HG03280 (cell line): Measurements from ENCODE around the gene CCL5.
"Not testable (repeated sequence)": the region's sequence is repeated elsewhere in the genome, so short reads cannot be mapped to it uniquely, and the experiment has no call there.

ENCODE experiments used
- ATAC-seq: cut with Tn5 transposase; IDR thresholded peaks from one replicate; pipeline ENCODE4 v1.9.1; 2021; ENCODE audit warnings: mild to moderate bottlenecking, moderate library complexity; ENCODE audit not compliant: unreplicated experiment

Gene CCL5

DNA sequence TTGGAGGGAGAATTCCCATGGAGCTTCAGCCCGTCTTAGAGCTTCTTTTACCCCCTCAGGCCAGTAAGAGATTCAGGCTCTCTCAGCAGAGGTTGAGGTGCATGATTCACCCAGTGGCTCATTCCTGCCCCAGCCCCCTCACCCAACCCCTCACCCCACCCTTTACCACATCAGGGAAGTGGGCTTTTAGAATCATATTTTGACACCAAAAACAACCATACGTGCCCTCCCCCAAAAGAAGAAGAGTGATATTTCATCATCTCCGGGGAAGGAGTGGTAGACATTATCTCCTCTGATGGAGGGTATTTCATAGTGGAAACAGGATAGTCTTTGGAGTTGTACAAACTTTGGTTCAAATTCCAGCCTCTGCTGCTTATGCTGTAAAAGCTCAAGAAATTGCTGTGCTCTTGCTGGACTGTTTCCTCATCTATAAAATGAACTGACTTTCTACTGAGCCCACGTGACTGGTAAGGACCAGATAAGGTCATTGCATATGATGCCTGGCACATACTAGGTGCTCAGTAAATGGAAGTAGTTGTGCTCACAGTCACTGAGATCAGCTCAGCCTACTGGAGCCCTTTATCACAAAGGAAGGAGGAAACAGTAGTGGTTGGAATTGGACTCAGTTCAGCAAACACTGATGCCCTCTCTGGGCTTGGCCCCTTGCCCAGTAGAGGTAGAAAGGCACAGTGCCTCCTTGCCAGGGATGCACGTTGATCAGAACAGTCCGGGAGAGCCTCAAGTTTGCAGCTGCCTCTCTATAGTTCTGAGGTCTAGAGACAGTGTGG, 18.3 kb upstream of the CCL5 start:
- no peak for ATAC-seq

DNA sequence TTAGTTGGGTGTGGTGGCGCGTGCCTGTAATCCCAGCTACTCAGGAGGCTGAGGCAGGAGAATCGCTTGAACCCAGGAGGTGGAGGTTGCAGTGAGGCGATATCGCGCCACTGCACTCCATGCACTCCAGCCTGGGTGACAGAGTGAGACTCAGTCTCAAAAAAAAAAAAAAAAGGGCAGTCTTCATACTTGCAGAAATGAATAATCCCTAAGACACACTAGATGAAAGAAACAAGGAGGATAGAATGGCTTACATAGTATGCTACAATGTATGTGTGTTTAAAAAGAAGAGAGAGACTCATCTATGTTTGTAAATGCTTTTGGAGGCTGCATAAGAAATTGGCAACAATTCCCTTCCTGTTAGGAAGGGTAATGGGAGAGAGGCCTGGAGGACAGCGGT, 17.6 kb upstream of the CCL5 start:
- not testable (repeated sequence) for ATAC-seq

DNA sequence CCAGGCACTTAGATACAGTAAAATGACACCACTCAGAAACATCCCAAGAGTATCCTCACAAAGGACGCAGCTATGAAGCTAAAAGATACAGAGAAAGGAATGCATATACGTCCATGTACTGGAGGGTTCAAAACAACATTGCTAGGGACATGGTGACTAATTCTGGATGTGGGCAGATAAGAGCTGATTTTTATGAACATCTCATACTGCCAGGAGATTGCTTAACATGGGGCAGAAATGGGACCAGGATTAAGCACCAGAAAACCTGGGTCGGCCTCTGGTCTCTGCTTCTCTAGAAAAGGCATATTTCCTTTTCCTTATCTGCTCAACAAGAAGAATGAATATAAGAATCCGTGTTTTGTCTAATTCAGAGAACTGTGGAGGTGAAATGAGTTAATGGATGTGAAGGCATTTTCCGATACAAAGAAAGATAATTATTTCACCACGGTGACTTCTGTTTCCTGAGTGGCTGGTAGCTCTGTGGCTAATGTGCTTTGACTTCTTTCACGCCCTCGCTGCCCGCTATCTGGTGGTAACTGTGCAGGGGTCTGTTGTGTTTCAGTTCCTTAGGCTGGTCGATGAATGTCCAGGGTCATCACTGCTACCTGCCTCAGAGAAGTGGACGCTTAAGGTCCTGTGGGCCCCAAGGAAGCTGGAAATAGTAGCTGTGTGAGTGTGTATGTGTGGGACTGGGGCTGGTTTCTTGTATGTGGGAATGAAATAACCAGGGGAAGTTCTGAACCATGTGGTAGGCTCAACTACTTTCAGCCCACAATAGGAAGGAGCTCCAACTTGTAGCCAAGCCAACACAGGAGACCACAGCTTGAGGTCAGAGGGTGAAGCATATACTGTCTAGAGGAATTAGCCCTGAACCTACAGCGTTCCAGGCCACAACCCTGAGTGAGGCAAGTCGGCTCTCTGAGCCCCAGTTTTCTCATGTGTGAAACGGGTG, 15.8 kb upstream of the CCL5 start:
- no peak for ATAC-seq

DNA sequence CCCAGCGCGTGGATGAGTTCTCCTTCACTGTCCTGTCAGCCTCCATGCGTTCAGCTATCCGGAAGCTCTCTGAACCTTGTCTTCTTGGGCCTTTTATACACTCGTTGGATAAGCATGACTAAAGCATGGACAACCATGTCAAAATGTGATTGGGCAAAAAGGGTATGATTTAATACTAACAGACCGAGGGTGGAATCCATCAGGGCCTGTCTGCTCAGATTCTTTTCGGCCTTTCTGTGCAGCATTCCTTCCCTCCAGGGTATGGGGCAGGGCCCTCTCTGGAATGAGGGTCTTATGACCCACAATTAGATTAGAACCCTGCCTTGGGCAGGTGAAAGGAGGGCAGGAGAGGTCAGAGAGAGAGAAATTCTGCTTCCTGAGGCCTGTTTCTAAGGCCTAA, 14.0 kb upstream of the CCL5 start:
- no peak for ATAC-seq

DNA sequence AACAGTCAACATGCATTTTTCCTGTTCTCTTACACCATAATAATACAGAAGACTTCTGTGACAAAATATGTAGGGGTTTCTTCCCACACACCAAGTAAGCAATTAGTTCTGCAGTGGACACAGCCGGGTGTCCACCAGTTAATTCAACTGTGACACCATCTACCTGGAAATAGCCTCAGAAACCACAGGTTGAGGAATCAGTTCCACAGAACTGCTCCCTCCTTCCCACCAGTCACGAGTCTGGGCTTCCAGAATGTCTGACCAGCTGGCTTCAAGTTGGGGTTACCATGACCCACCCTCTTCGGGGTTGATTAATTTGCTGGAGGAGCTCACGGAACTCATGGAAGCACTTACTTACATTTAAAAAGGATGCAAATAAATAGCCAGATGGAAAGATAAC, 13.6 kb upstream of the CCL5 start:
- ATAC-seq = no peak

DNA sequence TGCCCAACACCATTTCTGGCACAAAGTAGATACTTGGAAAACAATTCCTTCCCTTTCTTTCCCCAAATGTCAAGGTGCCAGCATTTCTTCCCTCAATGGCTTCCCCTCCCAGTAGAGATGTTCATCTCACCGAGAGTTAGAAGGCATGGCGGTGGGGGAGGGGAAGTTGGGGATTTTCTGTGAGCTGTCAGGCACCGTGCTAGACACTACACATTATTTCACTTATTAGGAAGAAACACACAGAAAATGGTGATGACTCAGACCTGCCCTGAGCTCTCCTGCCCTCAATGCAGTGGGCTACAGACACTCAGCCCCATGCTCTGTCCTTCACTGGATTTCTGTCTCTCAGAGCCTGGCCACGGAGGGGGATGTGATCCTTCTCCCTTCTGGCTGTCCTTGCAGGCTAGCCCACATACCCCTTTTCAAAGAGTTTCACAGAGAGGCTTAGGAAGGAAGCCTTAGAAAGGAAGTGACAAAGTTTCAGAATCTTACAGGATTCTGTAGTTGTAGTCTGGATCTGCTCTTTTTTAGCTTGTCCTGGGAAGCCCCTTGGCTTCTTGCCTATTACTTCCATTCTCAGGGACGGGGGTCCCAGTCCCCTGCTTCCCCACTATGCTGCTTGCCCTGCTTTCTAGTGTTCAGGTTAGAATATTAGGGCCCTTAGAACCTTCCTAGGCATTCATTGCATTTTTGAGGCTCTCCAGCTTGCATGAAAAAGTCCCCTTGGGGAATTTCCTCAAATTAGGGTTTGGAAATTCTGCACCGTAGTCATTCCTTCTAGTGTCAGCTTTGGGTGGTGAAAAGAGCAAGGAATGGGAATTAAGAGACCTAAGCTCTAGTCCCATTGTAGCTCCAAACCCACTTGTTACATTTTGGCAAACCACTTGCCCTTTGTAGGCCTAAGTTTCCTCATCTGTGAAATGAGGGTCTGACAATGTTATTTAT, 12.2 kb upstream of the CCL5 start:
- no peak for ATAC-seq

DNA sequence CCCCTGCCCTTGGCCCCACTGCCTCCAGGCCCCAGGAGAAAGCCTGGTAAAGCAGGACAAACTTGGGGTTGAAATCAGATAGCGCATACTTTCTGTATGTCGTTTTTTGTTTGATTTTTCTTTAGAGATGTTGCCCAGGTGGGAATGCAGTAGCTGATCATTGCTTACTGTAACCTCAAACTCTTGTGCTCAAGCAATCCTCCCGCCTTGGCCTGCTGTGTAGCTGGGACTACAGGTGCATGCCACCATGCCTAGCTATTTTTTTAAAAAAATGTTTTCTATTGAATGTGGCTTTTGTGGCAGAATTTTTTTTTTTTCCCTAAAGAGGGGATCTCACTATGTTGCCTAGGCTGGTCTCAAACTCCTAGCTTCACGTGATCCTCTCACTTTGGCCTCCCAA, 11.1 kb upstream of the CCL5 start:
- no peak for ATAC-seq

DNA sequence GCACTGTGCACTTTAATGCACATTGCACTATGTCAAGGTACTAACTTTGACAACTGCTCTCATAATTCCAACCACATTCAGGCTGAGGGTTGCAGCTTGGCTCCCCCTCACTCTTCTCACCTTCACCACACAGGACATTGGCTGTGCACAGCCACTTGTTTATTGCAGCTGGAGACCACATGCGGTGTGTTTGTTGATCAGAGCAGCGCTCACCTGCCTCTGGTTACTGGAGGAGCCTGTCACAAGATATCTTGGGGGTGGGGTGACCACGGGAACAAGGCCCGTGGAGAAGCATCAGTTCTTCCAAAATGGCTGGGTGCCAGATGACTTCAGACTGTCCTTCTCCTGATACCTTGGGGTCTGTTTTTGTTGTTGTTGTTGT, 10.6 kb upstream of the CCL5 start:
- ATAC-seq = no peak

DNA sequence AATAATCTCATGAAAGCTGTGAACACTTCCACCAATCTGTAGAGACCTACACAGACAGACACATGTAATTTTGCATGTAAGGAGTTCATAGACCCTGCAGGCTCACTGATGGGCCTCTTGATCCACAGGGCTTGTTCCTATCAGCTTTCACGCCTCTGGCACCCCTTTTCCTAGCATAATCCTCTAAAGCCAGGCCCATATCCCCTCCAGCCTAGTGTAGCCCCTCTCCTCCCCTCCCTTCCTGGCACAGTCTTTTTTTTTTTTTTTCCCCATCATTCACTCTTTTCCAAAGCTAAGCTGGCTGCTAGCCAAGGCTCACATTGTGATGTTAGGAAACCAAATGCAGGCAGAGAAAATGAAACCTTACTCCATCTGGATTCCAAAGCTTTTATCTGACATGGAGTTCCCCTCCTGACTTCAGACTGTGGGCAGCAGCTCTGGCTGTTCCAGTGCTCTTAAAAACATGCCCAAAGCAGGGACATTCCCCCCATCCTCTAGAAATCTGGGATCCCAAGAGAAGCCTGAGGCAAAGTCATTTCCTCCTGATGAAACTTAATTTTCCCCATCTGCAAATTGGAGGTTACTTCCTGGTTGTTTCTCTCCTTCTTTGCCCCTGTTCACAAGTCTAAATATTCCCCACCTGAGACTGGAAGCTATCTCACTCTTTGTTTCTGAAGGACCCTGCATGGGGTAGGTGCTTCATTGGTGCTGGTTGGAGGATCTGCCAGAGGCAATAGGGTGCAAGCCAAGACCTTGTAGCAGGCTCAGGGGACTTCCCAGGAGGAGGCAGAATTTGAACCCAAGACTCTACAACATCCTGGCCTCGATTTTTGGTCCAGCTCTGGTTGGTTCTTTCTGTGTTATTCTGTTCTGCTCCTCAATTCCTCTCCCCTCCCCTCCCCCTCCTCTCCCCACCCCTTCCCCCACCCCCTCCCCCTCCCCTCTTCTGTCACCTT, 9.9 kb upstream of the CCL5 start:
- no peak for ATAC-seq

DNA sequence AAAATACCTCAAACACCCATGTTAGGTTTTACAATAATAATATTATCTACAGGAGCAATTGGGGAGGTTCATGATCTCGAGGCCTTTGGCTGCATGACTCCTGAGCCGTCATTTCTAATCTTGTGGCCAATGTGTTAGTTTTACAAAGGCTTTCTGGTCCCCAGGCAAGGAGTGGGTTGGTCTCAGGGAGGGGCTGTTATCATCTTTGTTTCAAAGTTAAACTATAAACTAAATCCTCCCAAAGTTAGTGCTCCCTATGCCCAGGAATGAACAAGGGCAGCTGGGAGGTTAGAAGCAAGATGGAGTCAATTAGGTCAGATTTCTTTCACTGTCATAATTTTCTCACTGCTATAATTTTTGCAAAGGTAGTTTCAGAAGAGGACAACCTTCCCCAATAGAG, 9.1 kb upstream of the CCL5 start:
- ATAC-seq = no peak

DNA sequence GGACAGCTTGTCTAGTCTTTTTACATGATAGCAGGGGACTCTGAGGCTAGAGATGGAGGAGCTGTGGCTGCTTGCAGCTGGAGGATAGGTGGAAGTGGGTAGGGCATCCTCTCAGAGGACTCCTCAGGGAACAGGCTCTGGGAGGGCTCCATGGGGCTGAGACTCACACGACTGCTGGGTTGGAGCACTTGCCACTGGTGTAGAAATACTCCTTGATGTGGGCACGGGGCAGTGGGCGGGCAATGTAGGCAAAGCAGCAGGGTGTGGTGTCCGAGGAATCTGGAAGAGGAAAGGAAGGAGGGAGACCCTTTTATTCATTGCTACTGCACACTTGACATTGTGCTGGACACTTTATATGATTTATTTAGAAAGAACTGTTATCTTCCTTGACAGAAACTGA, 1.8 kb downstream of the CCL5 start:
- no peak for ATAC-seq

DNA sequence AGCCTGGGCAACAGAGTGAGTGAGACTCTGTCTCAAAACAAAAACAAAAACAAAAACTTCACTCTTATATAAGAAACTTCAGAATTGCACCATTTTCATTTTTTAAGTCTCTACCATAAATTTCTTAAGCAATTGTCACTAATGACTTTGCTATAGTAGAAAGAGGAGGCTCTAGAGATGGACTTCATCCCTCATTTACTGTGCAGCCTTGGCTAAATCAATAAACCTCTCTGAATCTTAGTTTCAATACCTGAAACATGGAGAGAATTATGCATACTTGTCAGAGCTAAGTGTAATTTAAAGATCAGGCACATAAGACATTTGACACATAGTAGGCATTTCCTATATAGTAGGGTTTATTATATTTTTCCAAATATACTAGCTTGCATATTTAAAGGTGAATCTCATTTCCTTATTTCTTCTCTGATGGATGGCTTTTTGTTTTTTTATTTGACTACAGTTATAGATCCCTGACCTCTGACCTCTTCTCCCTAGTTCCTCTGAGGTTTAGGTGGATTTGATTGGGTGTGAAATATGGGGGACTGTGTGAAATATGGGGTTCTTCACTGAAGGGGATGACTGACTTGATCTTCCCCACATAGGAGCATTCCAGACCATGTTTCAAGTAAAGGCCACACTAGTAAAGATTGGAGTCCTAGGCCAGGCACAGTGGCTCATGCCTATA, 2.7 kb downstream of the CCL5 start:
- no peak for ATAC-seq

DNA sequence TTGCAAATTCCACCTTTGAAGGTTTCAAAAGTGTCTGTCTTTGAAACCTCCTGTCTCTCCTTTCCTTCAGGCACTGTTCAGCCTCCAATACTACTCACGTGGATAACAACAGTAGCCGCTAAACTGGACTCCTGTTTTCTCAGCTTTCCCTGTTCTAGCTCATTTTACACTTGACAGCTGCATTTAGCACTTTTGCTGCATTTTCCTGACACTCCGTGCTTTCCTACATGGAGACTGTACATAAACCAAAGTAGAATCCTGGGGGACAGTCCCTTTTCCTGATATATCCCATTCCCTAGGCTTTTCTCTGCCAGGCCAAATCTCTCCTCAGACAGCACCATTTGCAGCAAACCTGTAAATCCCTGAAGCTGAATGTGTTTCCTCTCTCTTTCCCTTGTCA, 3.6 kb downstream of the CCL5 start:
- no peak for ATAC-seq

DNA sequence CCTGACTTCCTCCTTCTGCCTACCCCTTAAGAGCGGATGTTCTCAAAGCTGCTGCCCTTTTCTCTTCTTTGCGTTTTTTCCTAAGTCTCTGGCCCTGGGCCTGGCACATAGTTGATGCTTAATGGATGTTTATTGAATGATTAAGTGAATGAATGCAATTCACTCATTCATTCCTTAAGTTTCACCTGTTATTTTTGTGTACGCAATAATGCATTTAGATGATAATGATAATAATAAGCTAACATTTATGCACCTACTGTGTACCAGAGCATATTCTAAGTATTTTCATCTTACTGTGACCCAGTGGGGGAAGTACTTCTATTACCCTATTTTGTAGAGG, 4.4 kb downstream of the CCL5 start:
- ATAC-seq = no peak

DNA sequence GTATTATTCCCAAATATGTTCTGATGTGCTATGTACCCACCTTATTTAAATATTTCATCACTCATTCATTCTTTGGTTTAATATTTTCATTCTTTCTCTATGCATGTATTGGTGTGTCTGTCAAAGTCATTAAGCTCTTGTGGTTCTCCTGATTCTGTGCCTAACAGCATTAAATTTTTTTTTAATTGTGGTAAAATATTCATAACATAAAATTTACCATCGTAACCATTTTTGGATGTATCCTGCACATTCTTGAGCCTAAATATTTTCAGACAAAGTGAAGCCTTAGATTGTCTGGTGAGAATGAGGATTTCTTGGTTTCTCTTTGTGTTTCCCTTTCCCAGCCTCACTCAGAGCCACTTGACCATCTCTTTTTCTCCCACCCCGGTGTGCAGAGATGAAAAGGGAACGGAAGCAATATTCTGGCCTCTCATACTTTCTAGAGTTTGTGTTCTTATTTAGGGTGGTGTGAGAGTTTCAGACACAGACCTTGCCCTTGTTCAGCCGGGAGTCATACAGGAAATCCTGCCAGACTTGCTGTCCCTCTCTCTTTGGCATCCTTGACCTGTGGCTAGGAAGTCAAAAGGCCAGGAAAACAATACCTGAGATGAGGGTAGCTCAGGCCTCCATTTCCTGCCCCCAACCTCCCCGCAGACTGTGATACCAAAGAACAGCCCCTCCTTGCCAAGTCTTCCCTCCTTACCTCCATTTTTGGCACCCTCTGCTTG, 4.9 kb downstream of the CCL5 start:
- ATAC-seq = no peak

DNA sequence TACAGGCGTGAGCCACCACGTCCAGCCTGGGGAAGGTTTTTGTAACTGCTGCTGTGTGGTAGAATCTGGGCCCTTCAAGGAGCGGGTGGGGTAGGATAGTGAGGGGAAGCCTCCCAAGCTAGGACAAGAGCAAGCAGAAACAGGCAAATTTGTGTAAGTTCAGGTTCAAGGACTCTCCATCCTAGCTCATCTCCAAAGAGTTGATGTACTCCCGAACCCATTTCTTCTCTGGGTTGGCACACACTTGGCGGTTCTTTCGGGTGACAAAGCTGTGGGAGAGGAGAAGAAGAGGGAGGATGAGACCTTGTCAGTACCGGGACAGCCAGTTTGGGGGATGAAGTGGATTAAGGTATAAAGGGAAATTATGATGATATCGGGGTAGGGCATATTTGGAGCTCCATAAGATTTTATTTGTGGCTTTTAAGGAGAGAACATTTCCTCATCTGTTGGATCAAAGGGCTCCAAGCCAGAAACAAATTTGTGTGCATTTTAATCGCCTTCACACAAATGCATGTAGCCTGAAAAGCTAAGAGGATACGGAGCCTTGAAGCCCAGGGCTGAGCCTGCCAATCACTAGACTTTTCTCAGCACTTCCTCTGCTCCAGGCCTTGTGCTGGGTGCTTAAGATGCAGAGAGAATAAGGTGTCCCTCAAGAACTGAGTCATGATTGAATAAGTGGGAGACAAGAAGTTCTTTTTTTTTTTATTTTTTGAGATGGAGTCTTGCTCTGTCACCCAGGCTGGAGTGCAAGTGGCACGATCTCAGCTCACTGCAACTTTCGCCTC, 7.8 kb downstream of the CCL5 start:
- ATAC-seq = no peak

DNA sequence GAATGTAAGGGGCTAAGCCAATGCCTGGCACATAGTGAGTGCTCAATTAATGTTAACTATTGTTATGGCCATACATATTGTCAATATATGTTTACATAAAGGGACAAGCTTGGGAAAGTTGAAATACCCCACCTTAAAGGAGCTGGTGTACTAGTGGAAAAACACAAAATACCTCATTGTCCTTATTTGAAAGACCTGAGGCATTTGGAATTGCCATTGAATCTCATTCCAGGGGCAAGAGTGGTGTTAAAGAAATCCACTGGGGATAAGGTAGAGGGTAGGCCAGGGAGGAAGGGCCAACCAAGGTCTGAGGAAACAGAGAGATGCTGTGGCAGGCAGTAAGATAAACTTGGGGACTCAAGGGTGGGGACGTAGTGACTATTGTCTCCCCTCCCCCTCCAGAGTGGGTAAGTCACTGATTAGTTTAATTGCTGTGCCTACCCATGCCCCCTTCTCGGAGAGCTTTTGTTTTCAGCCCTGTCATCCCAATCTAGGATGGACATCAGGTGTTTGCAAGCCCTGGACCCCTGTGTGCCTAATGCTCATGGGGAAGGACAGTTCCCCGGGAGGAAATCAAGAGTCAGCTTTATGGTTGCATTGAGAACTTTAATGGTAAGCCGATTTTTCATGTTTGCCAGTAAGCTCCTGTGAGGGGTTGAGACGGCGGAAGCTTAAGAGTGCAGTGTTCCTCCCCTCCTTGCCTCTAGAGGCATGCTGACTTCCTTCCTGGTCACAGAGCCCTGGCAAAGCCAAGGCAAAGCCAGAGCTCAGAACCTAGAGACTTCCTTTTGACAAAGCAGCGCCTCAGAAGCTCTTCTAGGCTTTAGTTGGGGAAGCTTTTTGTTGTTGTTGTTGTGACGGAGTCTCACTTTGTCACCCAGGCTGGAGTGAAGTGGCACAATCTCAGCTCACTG, 9.0 kb downstream of the CCL5 start:
- no peak for ATAC-seq
